D721Med (cell line): ENCODE measurements around the gene ABCF3.

Source experiments
- DNase-seq: peaks from one replicate; pipeline ENCODE4 v3.0.0; 2011; ENCODE audit warnings: low spot score; ENCODE audit not compliant: insufficient read length
- FAIRE-seq: peaks from 2 replicates; lab custom pipeline; 2011; peaks lifted over from hg19 to GRCh38; lab: Jason Lieb, UNC
- TF ChIP-seq, protein P1 (sequence below): IDR thresholded peaks from 2 replicates; pipeline ENCODE4 v1.5.1; 2012; ENCODE audit warnings: mild to moderate bottlenecking, control low read depth; ENCODE audit not compliant: insufficient read depth; ENCODE audit errors: missing control alignments

Gene ABCF3

DNA sequence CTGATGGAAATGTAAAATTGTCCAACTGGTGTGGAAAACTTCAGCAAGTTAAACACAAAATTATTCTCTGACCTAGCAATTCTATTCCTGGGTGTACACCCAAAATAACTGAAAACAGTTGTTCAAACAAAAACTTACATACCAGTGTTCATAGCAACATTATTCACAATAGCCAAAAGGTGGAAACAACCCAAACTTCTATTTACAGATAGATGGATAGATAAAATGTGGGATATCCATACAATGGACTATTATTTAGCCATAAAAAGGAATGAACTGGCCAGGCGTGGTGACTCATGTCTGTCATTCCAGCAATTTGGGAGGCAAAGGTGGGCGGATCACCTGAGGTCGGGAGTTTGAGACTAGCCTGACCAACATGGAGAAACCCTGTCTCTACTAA, 36.5 kb downstream of the ABCF3 start:
- FAIRE-seq, result no peak
- no peak for DNase-seq
- TF ChIP-seq, protein P1, sequence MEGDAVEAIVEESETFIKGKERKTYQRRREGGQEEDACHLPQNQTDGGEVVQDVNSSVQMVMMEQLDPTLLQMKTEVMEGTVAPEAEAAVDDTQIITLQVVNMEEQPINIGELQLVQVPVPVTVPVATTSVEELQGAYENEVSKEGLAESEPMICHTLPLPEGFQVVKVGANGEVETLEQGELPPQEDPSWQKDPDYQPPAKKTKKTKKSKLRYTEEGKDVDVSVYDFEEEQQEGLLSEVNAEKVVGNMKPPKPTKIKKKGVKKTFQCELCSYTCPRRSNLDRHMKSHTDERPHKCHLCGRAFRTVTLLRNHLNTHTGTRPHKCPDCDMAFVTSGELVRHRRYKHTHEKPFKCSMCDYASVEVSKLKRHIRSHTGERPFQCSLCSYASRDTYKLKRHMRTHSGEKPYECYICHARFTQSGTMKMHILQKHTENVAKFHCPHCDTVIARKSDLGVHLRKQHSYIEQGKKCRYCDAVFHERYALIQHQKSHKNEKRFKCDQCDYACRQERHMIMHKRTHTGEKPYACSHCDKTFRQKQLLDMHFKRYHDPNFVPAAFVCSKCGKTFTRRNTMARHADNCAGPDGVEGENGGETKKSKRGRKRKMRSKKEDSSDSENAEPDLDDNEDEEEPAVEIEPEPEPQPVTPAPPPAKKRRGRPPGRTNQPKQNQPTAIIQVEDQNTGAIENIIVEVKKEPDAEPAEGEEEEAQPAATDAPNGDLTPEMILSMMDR, result no peak

DNA sequence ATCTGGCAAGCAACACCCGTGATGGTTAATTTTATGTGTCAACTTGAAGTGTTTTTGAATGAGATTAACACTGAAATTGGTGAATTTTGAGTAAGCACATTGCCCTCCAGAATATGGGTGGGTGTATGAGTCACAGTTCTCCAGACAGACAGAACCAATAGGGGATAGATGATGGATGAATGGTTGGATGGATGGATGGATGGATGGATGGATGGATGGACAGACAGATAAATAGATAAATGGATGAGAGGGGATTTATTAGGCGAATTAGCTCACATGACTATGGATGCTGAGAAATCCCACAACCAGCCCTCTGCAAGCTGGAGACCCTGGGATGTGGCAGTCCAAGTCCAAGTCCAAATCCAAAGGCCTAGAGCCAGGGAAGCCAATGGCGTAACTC, 37.9 kb downstream of the ABCF3 start:
- no peak for FAIRE-seq
- TF ChIP-seq, protein P1, result no peak
- no peak for DNase-seq

DNA sequence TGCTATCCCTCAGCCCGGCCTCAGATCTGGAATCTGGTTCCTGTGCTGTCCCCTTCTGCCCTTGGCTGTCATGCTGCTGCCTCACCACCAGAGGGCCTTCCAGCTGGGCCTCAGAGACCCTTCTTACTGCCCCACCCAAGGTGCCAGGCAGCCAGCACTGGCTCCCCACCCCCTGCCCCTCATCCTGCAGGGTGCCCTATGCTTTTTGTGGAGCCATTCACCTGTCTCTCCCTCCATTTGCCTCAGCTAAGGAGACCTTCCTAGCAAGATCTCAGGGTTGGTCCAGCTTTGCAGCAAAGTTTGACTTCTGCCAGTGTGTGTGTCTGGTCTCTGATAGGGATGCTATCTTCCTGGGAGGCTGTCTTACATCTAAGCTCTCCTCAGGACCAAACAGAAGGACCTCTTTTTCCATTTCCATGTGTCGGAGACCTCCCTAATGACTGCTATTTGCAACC, 41.5 kb downstream of the ABCF3 start:
- TF ChIP-seq, protein P1, result peak; percentile 63
- FAIRE-seq (no peak), DNase-seq (no peak)

DNA sequence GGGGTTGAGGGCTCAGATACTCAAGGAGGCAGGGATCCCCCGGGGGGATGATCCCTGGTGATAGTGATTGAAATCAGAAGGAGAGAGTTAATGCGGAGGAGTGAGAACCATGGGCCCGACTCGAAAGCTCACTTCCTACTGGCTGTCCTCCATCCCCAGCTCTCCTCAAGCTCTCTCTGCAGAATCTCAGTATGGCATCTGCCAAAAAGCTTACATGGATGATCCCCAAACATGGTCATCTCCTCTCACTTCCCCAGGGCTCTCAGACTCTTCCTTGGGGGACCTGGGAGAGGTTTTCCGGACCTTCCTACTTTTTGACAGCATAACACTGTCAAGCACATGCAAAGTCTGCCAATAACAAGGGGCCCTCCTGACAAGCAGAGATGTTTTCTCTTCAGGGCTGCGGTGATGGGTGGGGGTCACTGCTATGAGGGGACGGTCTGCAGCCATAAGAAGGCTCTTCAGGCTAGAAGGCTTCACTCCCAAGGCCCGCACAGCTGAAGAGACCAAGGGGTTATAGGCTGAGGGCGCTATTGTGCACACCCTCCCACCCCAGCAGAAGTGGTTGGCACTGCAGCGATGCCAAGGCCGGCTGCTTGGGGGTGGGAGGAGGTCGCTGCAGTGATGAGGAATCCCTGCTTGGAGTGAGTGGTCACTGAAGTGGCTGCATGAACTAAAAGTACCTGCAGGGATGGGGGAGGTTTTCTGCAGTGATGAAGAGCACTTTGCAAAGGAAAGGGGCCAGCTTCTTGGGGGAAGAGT, 42.6 kb downstream of the ABCF3 start:
- FAIRE-seq (no peak), DNase-seq (no peak)

DNA sequence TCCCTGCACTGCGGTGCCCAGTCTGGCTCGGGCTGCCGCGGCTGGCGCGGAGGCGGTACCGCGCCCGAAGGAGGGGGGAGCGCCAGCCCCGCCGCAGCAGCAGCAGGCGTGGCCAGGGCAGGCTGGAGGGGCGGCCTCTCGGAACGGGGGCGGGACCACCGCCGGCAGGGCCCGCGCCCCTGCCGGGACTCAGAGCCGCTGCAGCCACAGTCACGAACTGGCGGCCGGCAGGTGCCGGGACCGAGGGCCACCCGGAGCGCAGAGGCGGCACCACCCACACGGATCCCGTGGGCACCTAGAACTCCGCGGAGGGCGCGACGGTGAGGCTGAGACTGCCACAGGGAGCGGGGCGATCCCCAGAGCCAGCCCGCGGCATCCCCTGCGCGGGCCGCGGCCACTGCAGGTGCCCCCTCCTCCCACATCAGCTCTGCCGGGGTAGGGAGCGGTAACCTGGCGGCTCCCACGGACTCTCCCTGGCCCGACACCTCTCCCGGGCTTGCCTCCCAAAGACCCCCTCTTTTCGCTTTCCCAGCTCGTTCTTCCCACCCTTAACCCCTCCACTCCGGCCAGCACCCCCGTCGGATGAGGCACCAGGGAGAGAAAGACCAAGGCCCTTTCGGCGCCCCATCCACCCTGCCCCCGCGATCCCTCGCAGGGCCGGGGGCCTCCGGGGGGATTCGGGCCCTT, 43.5 kb downstream of the ABCF3 start, which contains the start of gene VWA5B2:
Gene VWA5B2 (plus strand): TSS at position 192 of the 687 bp plus-strand sequence. CDS start 944 bp downstream, outside the sequence.
- DNase-seq (peak; percentile 96), FAIRE-seq (no peak)
- TF ChIP-seq, protein P1, result no peak

More for the DNA sequence above, 42.6 kb downstream of the ABCF3 start:
- TF ChIP-seq, protein P1, result no peak

DNA sequence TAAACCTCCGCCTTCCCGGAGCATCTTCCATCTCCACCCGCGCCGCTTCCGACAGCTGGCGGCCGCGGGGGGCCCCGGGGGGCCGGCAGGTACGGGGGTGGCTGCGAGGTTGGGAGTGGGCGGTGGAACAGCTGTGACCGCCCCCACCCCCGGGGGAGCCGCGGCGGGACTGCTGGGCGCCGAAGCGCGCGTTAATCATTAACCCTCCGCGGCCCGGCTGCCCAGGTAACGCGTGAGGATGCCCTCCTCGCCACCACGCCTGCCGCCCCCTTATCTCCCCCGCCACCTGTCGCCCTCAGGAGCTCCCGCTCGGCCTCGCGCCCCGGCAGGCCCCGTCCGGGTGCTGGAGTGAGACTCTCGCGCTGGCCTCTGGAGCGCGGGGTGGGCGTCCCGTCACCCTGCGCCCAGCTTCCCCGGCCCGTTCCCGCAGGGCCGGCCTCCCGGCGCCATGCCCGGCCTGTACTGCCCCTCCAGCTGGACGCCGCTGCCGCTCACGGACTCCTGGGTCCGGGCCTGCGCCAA, 44.1 kb downstream of the ABCF3 start:
- TF ChIP-seq, protein P1, result no peak
- DNase-seq, result peak; percentile 58
- FAIRE-seq, result no peak
